Neural cell (in vitro differentiated cells): Measurements from ENCODE around the gene HACD2.

Experiments used
- EP300 ChIP-seq: fragments of 450-650 bp; conservative IDR thresholded peaks from 2 replicates; pipeline ENCODE4 v1.6.1; 2014; ENCODE audit warnings: antibody characterized with exemption, mild to moderate bottlenecking, moderate library complexity; ENCODE audit not compliant: poor library complexity, severe bottlenecking
- EZH2 ChIP-seq: fragments of 200-600, 300-800 bp; shearing (Covaris generic), sonication (generic); IDR thresholded peaks from 2 replicates; pipeline ENCODE4 v1.6.1; 2014; ENCODE audit warnings: antibody characterized with exemption, low read length, borderline replicate concordance, mild to moderate bottlenecking; ENCODE audit not compliant: insufficient read depth, poor library complexity, severe bottlenecking
- MXI1 ChIP-seq: fragments of 450-650 bp; conservative IDR thresholded peaks from 2 replicates; pipeline ENCODE4 v1.6.1; 2014; ENCODE audit warnings: antibody characterized with exemption, mild to moderate bottlenecking; ENCODE audit not compliant: poor library complexity, severe bottlenecking
- POLR2AphosphoS5 ChIP-seq: IDR thresholded peaks from 2 replicates; pipeline ENCODE4 v1.6.1; 2012
- RAD21 ChIP-seq: fragments of 450-650 bp; conservative IDR thresholded peaks from 2 replicates; pipeline ENCODE4 v1.6.1; 2014; ENCODE audit warnings: antibody characterized with exemption, mild to moderate bottlenecking, moderate library complexity
- TAF1 ChIP-seq: IDR thresholded peaks from 2 replicates; pipeline ENCODE4 v1.6.1; 2012; ENCODE audit warnings: low read depth
- TF ChIP-seq, protein P1 (sequence below): fragments of 450-650 bp; IDR thresholded peaks from 2 replicates; pipeline ENCODE4 v1.5.1; 2014; ENCODE audit warnings: antibody characterized with exemption, mild to moderate bottlenecking, moderate library complexity; ENCODE audit not compliant: poor library complexity, severe bottlenecking

- TF ChIP-seq EP300 (no peak), POLR2AphosphoS5 (no peak), MXI1 (no peak), TAF1 (no peak), RAD21 (no peak), EZH2 (no peak)
- TF ChIP-seq, protein P1, sequence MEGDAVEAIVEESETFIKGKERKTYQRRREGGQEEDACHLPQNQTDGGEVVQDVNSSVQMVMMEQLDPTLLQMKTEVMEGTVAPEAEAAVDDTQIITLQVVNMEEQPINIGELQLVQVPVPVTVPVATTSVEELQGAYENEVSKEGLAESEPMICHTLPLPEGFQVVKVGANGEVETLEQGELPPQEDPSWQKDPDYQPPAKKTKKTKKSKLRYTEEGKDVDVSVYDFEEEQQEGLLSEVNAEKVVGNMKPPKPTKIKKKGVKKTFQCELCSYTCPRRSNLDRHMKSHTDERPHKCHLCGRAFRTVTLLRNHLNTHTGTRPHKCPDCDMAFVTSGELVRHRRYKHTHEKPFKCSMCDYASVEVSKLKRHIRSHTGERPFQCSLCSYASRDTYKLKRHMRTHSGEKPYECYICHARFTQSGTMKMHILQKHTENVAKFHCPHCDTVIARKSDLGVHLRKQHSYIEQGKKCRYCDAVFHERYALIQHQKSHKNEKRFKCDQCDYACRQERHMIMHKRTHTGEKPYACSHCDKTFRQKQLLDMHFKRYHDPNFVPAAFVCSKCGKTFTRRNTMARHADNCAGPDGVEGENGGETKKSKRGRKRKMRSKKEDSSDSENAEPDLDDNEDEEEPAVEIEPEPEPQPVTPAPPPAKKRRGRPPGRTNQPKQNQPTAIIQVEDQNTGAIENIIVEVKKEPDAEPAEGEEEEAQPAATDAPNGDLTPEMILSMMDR, result no peak
Measured at GRCh38 chr3:123457841-123458240, 127.0 kb downstream of the HACD2 start.
